ENCODE data around the gene ANXA2.
"Not testable (repeated sequence)": the region's sequence is repeated elsewhere in the genome, so short reads cannot be mapped to it uniquely, and the experiment has no call there.

Gene ANXA2

DNA sequence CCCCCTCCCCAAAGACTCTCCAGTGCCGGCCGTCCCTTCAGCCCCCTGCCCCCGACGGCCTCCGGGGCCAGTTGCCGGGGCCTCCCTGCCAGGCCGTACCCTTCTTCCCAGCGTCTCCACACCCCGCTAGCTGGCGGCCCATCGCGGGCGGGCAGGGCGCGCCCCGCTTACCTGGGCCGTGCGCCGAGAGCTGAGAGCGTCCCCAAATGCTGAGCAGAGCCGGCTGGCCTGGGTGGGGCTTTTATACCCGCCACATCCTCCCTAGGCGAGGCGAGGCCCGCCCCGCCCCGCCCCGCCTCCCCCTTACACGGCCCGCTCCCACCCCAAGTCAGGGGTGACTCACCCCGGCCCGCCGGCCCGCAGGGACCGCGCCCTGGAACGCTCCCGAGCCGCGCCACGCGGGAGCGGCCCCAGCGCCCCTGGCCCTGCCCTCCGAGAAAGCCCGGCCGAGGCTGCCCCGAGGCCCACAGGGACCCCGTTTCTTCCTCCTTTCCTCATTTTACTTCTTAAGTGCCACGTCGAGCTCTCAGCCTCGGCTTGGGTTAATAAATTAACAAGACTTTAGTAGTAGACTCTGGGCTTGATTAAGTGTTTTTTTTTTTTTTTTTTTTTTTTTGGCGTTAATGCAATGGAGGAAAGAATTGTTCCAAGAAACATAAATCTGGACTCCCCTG is at the start of gene ANXA2:
ANXA2 (minus strand) TSS at position 215 of the 674 bp plus-strand sequence. CDS start 11,911 bp downstream, outside the sequence.
- peak; percentile 93 for DNase-seq

DNA sequence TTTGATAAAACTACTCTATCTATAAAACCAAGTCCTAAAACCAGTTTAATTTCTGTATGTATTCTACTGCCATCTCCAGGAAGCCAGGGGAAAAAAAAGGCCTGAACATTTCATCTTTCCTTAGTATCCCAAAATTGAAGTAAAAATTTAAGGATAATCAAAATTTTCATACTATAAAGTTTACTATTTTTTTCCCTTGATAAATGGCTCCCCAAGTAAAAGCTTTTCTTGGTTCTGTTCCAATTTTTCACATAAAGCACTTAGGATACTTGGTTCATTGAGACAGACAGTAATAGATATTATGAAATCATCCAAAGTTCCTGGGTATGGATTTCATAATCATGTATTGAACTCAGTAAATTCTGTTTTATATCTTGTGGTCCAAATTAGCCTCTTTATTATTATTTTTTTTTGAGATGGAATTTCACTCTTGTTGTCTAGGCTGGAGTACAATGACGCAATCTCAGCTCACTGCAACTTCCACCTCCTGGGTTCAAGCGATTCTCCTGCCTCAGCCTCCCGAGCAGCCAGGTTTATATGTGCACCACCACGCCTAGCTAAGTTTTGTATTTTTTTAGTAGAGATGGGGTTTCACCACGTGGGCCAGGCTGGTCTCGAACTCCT is 46.6 kb upstream of the ANXA2 start:
- DNase-seq, result peak; percentile 60

- DNase-seq, result peak; percentile 25
These were observed 45.0 kb upstream of the ANXA2 start for GRCh38 chr15:60442763-60443162.

DNA sequence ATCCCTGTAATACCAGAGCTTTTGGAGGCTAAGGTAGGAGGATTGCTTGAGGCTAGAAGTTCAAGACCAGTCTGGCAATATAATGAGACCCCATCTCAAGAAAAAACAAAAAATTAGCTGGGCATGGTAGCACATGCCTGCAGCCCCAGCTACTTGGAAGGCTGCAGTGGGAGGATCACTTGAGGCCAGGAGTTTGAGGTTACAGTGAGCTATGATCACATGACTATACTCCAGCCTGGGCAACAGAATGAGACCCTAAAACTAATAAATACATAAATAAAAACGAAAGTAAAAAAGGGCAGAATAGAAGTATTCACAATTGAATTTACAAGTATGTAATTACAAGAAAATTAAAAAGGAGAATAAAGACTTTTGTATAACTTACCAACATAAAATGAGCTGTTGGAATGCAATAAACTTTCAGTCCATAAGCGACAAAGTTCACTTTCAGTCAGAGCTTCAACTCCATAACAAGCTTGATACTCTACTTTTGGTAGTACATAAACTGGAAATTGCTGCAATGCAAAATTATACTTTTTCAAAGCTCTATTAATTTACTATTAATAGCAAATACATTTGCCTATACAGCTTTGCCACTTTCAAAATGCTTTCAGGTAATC is 44.4 kb upstream of the ANXA2 start:
- DNase-seq, result no peak

DNA sequence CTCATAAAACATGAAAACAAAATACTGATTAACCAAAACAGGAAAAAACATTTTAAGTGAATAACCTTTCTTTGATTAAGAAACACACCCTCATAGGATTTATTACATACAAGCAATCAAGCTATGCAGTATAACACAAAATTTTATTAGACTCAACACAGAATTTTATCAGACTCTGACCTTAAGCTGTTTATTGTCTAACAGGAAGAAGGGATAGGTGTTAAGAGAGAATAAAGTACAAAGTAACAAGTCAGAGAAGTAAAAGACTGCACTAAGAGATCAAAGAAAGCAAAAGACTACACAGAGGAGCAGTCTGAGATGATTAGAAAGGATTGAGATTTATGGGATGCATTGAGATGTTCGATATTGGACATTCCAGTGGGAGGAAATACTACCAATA is 43.5 kb upstream of the ANXA2 start:
- no peak for DNase-seq

DNA sequence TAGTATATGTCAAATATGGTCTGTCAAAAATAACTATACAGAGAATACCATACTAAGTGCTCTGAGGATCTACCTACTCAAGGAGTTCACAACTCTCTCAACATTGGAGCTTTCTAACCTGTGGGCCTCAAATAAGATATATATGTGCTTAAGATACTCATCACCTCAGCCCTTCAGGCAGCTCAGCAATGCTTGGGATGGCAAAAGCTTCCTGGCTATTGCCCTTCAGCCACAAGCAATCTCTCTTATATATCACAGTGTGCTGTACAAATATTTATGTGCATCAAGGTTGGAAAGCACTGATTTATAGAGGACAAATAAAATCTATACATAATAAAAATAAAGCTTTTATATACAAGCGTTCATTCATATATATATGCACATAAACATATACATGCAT is 40.9 kb upstream of the ANXA2 start:
- DNase-seq, result no peak

DNA sequence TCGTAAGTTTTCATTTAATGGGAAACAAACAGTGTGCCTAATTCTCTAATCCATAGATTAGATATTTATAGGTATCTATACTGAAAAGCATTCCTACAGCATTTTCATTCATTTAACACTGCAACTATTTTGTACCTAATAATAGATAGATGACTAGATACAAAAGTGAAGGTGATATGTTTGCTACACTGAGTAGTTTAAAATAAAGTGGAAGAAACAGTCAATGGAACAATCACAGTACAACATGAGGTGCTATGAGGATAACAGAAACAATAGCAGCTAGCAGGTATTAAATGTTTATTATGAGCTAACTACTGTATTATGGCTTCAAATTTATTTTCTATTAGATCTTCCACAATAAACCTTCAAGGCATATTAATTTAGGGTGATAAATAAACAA is 31.1 kb upstream of the ANXA2 start:
- no peak for DNase-seq

DNA sequence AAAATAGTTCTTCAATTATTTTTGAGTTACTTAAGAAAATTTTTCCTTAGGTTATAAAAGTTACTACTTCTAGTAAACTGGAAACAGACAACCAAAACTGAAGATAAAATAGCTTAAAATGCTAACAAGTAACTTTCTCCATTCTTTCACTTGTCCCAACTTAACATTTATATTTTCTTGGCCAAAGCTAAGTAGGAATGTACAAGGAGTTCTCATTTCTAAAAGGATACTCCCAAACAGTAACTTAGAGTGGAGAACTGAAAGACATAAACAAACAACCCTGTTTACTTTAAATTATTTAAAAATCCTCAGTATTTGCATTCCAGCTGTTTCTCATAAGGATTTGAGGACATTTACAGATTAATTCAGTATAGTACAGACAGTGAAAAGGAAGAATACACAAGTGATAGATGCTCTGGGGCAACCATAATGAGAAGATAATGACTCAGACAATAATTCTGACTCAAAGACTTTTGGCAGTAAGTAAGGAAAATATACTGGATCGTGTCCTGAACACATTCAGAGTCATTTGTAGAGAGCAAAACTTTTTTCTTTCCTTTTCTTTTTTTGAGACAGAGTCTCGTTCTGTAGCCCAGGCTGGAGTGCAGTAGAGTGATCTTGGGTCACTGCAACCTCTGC is 29.2 kb upstream of the ANXA2 start:
- peak; percentile 75 for DNase-seq

- DNase-seq, result no peak
These were observed 27.7 kb upstream of the ANXA2 start for GRCh38 chr15:60425461-60425860.

GRCh38 chr15:60424006-60424405 is 26.2 kb upstream of the ANXA2 start:
- DNase-seq, result no peak

DNA sequence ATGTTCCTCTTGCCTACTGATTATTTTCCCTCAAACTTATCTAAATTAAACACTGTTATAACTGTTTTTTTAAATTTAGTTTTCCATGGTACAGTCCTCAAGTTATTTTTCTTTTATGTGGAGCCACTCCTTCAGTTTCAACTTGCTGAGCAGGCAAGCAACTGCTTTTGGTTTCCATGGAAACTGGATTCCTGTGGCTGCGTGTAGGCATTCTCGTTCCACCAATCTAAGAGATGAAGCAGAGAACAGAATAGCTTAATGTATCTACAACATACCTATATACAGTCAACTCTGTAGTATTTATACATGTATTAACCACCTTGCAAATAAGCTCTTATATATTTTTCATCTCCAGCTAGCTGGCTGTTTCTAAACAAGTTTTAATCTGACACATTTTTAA is 25.8 kb upstream of the ANXA2 start:
- peak; percentile 91 for DNase-seq

DNA sequence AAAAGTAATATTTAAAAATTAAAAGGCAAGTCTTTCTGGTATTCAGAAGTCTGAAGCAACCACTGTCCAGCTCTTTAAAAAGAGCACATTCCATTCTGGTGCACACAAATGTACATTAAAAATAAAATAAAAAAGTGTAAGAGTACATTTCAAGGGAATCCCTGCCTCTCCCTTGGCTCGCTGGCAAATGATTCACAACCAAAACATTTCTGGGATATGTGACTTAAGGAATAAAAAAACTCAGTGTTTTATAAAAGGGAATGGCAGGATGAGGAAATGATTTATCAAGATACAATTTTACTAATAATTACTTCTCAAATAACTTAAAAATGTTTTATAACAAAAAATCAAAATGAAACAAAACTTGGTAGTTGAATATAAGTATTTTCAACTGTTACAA is 23.8 kb upstream of the ANXA2 start:
- DNase-seq, result peak; percentile 83

DNA sequence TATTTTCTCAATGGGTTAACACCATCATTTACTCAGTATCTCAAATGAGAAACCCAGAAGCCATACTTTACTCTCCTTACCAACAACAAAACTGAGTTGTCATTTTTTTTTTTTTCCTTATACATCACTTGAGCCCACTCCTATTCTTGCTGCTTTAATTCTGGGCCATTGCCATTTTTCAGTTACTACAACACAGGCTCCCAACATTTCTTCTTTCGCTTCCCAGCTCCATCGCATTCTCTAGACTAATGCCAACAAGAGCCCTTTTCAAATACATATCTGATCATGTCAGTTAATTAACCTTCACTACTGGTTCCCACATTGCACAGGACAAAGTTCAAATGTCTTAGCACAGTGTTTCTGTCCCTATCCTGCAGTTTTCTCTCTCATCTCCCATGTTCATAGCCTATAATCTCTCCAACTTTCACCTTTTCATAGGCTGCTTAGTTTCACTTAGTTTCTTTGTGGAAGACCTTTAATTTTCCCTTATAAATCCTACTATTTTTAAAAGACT is 22.5 kb upstream of the ANXA2 start:
- no peak for DNase-seq

DNA sequence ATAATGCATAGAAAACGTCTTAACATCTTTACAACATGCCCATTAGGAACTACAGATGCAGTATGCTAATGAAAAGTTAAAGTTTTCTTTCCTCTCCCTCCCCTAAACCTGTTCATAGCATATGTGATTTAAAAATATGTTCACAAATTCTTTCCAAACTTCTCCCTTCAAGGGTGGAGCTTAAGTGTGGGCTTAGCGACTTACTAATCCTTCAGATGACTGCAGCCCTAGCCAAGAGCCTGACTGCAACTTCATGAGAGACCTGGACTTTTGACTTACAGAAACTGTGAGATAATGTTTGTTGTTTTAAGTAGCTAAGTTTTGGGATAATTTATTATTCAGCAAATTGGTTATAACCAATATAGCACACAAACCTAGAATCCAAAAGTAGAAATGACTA is 22.0 kb upstream of the ANXA2 start:
- peak; percentile 66 for DNase-seq

GRCh38 chr15:60418096-60418495 is 20.3 kb upstream of the ANXA2 start:
- DNase-seq, result no peak

DNA sequence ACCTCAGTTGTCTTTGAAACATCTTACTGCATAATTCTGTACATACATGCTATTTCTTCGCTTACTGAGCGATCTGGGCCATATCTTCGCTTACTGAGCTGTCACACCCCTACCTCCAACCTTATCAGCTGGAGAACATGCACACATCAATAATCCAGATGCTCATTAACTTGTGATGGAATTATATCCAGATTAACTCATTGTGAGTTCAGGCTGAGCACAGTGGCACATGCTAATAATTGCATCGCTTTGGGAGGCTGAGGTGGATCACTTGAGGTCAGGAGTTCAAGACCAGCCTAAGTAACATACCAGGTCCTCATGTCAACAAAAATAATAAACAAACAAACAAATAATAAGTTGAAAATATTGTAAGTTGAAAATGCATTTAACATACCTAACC is 19.3 kb upstream of the ANXA2 start:
- no peak for DNase-seq

GRCh38 chr15:60416484-60416883 is 18.7 kb upstream of the ANXA2 start:
- DNase-seq, result no peak

DNA sequence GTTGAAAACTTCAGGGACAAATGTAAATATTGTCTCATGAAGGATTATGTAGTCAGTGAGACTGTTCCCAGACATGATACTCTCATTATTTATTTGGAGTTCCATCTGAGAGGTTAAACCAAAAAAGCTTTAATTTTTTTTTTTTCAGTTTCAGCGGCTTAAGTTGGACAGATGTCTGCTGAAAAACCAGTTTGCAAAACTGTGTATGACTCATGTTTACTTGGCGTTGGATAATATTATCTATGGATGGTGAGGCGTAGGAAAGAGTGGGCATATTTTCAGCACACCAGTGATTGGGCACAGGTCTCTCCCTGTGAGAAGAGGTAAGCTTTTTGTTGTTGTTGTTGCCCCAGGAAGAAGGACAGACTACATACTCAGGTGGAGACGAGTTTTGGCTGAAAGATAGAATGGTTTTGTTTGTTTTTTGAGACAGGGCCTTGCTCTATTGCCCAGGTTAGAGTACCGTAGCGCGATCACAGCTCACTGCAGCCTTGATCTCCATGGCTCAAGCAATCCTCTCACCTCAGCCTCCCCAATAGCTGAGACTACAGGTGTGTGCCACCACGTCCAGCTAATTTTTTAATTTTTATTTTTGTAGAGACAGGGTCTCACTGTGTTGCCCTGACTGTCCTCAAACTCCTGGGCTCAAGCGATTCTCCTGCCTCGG is 16.4 kb upstream of the ANXA2 start:
- peak; percentile 62 for DNase-seq

DNA sequence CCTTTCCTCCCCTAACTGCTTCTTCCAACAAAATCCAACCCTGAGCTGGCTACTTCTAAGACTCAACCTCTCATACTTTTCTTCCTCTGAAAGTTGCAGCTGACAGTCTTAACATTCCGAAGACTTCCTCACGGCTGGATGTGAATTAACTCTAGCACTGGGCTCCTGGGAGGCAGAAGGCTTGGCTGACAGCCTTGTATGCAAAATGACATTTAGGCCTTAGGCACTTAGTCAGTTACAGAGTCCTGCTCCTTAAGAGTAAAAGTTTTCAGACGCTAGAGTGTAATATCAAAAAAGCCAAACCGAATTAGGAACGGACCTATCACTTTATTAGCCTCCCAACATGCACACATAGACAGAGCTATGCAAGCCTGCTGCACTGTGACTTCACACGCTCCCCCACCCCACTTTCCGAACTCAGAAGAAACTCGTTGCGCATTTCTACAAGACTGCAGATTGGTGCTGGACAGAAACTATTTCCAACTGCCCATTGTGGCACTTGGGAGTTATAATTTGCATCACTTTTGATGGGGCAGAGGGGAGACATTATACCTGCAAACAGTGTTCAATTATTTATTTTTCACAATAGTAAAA is 15.5 kb upstream of the ANXA2 start:
- no peak for DNase-seq

- DNase-seq, result not testable (repeated sequence)
These were observed 15.0 kb upstream of the ANXA2 start for GRCh38 chr15:60412807-60413206.

DNA sequence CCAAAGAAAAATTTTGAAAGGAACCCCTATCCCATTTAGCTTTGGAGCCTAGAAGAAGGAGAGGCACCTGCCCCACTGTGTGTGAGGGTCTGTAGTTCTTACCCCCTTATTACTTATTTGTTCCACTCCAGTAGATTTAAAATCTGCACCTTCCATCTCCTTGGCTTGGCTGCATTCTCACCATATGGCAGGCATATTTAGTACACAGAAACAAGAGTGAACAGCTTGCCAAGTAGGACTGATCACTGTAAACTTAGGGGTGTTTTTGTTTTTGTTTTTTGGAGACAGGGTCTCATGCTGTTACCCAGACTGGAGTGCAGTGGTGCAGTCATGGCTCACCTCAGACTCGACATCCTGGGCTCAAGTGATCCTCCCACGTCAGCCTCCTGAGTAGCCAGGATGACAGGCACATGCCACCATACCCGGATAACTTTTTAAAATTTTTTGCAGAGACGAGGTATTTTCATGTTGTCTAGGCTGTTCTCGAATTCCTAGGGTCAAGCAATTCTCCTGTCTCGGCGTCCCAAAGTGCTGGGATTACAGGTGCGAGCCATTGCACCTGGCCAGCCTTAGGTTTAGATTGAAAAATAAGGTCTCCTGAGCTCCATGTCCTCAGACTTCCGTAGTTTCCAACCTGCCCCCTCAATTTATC is 14.1 kb upstream of the ANXA2 start:
- DNase-seq, result no peak

DNA sequence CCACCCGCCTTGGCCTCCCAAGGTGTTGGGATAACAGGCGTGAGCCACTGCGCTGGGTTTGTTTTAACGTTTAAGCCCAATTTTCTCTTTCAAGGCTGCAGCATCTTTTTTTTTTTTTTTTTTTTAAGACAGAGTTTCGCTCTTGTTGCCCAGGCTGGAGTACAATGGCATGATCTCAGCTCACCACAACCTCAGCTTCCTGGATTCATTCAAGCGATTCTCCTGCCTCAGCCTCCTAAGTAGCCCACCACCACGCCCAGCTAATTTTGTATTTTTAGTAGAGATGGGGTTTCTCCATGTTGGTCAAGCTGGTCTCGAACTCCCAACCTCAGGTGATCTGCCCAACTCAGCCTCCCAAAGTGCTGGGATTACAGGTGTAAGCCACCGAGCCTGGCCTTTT is 12.6 kb upstream of the ANXA2 start:
- not testable (repeated sequence) for DNase-seq
